Panc1 (cell line): ENCODE results near the gene FYTTD1.

ENCODE experiments used
- SIN3A ChIP-seq: IDR thresholded peaks from 2 replicates; pipeline ENCODE4 v1.6.1; 2012; ENCODE audit warnings: low read depth, mild to moderate bottlenecking, low read length, moderate library complexity, borderline replicate concordance; ENCODE audit not compliant: insufficient read depth
- TCF7L2 ChIP-seq: IDR thresholded peaks from 2 replicates; pipeline ENCODE4 v1.6.1; 2011; ENCODE audit warnings: mild to moderate bottlenecking, low read depth, low read length, inconsistent platforms
- TF ChIP-seq, protein P1 (sequence below): fragments of 450-650 bp; IDR thresholded peaks from 2 replicates; pipeline ENCODE4 v1.5.1; 2017; ENCODE audit warnings: mild to moderate bottlenecking
- TF ChIP-seq, protein P2 (sequence below), 2 experiments: IDR thresholded peaks; 2 replicates each; pipeline ENCODE4 v1.6.1; 2011 to 2012; ENCODE audit warnings: low read depth in 2 of 2, control low read depth in 1 of 2, low read length in 1 of 2, mild to moderate bottlenecking in 1 of 2, moderate library complexity in 1 of 2; ENCODE audit not compliant: insufficient read depth in 1 of 2

DNA sequence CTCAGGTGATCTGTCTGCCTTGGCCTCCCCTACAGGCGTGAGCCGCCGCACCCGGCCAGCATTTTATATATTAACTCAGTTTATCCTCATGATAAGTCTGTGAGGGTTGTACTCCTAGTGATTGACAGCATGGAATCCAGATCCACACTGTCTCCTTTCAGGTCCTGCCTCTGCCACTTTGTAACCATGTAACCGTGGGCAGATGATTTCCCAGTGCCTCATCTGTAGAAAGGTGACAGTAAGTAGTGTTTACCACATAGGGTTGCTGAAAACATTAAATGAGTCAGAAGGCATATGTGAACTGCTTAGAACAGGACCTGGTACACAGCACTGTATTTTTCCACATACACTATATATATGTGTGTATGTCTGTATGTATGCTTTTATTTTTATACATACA is 2.4 kb downstream of the FYTTD1 start:
- TF ChIP-seq, protein P1, sequence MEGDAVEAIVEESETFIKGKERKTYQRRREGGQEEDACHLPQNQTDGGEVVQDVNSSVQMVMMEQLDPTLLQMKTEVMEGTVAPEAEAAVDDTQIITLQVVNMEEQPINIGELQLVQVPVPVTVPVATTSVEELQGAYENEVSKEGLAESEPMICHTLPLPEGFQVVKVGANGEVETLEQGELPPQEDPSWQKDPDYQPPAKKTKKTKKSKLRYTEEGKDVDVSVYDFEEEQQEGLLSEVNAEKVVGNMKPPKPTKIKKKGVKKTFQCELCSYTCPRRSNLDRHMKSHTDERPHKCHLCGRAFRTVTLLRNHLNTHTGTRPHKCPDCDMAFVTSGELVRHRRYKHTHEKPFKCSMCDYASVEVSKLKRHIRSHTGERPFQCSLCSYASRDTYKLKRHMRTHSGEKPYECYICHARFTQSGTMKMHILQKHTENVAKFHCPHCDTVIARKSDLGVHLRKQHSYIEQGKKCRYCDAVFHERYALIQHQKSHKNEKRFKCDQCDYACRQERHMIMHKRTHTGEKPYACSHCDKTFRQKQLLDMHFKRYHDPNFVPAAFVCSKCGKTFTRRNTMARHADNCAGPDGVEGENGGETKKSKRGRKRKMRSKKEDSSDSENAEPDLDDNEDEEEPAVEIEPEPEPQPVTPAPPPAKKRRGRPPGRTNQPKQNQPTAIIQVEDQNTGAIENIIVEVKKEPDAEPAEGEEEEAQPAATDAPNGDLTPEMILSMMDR, result no peak
- TF ChIP-seq, protein P2, sequence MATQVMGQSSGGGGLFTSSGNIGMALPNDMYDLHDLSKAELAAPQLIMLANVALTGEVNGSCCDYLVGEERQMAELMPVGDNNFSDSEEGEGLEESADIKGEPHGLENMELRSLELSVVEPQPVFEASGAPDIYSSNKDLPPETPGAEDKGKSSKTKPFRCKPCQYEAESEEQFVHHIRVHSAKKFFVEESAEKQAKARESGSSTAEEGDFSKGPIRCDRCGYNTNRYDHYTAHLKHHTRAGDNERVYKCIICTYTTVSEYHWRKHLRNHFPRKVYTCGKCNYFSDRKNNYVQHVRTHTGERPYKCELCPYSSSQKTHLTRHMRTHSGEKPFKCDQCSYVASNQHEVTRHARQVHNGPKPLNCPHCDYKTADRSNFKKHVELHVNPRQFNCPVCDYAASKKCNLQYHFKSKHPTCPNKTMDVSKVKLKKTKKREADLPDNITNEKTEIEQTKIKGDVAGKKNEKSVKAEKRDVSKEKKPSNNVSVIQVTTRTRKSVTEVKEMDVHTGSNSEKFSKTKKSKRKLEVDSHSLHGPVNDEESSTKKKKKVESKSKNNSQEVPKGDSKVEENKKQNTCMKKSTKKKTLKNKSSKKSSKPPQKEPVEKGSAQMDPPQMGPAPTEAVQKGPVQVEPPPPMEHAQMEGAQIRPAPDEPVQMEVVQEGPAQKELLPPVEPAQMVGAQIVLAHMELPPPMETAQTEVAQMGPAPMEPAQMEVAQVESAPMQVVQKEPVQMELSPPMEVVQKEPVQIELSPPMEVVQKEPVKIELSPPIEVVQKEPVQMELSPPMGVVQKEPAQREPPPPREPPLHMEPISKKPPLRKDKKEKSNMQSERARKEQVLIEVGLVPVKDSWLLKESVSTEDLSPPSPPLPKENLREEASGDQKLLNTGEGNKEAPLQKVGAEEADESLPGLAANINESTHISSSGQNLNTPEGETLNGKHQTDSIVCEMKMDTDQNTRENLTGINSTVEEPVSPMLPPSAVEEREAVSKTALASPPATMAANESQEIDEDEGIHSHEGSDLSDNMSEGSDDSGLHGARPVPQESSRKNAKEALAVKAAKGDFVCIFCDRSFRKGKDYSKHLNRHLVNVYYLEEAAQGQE (IDR thresholded peaks at IDR 0.05; ENCODE audit: insufficient read depth in 1 of 2, low read depth in 2 of 2, low read length in 1 of 2), result no peak
- TF ChIP-seq SIN3A, result no peak
- TF ChIP-seq TCF7L2, result no peak
